ENCODE data around the gene ANGPTL2. TPM values are rescaled to one million over a fixed set of nuclear protein-coding genes. Genes with fewer than 3 reads are reported as not detected.

Gene ANGPTL2
- total and polyA plus RNA-seq, 9 of the 15 experiments (the other 6 are each of a cell fraction or from before 2014, with no cell fraction given), result not detected

GRCh38 chr9:127166651-127167524, 44.5 kb upstream of the ANGPTL2 start (continued):
- TF ChIP-seq MGA (IDR thresholded peaks at IDR 0.05), result peak; percentile 54
- TF ChIP-seq MTA2 (IDR thresholded peaks at IDR 0.05; ENCODE audit: low read depth), result 0 out of 2 replicates have a peak, but pooled peaks have one; percentile 10
- peak; percentile 16; the same call in 1 of the 2 replicates for TF ChIP-seq STAT5A (IDR thresholded peaks at IDR 0.05; ENCODE audit: borderline replicate concordance, low read length)
- no peak for TF ChIP-seq ARID4B (CRISPR knock-in tag; IDR thresholded peaks at IDR 0.05)
- no peak for TF ChIP-seq MLX (CRISPR knock-in tag; conservative IDR thresholded peaks at IDR 0.05)
- no peak for TF ChIP-seq ZC3H4 (CRISPR knock-in tag; IDR thresholded peaks at IDR 0.05; ENCODE audit: borderline replicate concordance)
- no peak for TF ChIP-seq ZNF780A (CRISPR knock-in tag; IDR thresholded peaks at IDR 0.05)
- TF ChIP-seq RNF2 (IDR thresholded peaks at IDR 0.05), result no peak
- no peak for TF ChIP-seq LARP7 (IDR thresholded peaks at IDR 0.05)
- TF ChIP-seq RBM25 (IDR thresholded peaks at IDR 0.05; ENCODE audit: low read depth, low read length, severe bottlenecking), result no peak

Measured in K562 (cell line).